OCI-LY7 (cell line): Measurements from ENCODE around the gene OTP. TPM values are rescaled to one million over a fixed set of nuclear protein-coding genes. Genes with fewer than 3 reads are reported as not detected.

Experiments used
- BruUV-seq: library from RNA; stranded (reverse); fragments of 400-500 nt; replicated peaks from 2 replicates; lab custom pipeline; 2021; lab: Mats Ljungman, UMichigan
- CTCF ChIA-PET: fragments of 300-600 bp; sonication (Branson Sonifier 250); formaldehyde crosslinking; loops from one replicate; lab custom pipeline; 2022; ENCODE audit warnings: antibody characterized with exemption; ENCODE audit not compliant: unreplicated experiment; lab: Charles Lee
- POLR2A ChIA-PET: fragments of 300-600 bp; sonication (Branson Sonifier 250); formaldehyde crosslinking; loops from one replicate; lab custom pipeline; 2022; ENCODE audit warnings: antibody characterized with exemption; lab: Charles Lee
- DNase-seq: peaks from one replicate; pipeline ENCODE4 v3.0.0-alpha.2; 2015; ENCODE audit warnings: low spot score
- H2AFZ ChIP-seq: fragments of 200-600 bp; sonication (generic), shearing (Covaris generic); 2 replicates; pipeline ENCODE4 v1.6.1; 2014; ENCODE audit warnings: mild to moderate bottlenecking, antibody characterized with exemption, low read length, moderate library complexity
- H3K27ac ChIP-seq: fragments of 200-600 bp; sonication (generic); 2 replicates; pipeline ENCODE4 v1.5.1; 2014; ENCODE audit warnings: mixed run types, low read depth, mild to moderate bottlenecking, moderate library complexity, low read length, inconsistent platforms; ENCODE audit not compliant: poor library complexity, severe bottlenecking
- H3K36me3 ChIP-seq: fragments of 200-600 bp; sonication (generic); 2 replicates; pipeline ENCODE4 v1.6.1; 2014; ENCODE audit warnings: mild to moderate bottlenecking, antibody characterized with exemption, low read length, moderate library complexity, mixed read lengths; ENCODE audit not compliant: insufficient read depth
- H3K4me1 ChIP-seq: fragments of 200-600 bp; sonication (generic); 2 replicates; pipeline ENCODE4 v1.5.1; 2014; ENCODE audit warnings: mild to moderate bottlenecking, low read length; ENCODE audit not compliant: insufficient read depth, poor library complexity, severe bottlenecking
- H3K4me2 ChIP-seq: fragments of 200-600 bp; sonication (generic); 2 replicates; pipeline ENCODE4 v1.6.1; 2014; ENCODE audit warnings: mild to moderate bottlenecking, low read length
- H3K4me3 ChIP-seq: fragments of 200-600 bp; sonication (generic); 2 replicates; pipeline ENCODE4 v1.5.1; 2014; ENCODE audit warnings: mild to moderate bottlenecking, low read depth, low read length; ENCODE audit not compliant: poor library complexity, severe bottlenecking
- H3K79me2 ChIP-seq: fragments of 200-600 bp; sonication (generic); 2 replicates; pipeline ENCODE4 v1.6.1; 2016; ENCODE audit warnings: low read depth, mild to moderate bottlenecking, low read length, moderate library complexity, mixed read lengths; ENCODE audit not compliant: insufficient read depth
- H3K9me2 ChIP-seq: fragments of 200-600 bp; sonication (generic); 2 replicates; pipeline ENCODE4 v1.6.1; 2016; ENCODE audit warnings: mild to moderate bottlenecking, low read length, mixed read lengths; ENCODE audit not compliant: insufficient read depth
- H3K9me3 ChIP-seq: fragments of 200-600 bp; sonication (generic); 2 replicates; pipeline ENCODE4 v1.6.1; 2014; ENCODE audit warnings: mild to moderate bottlenecking, mixed run types, low read length, mixed read lengths
- H4K20me1 ChIP-seq: fragments of 200-600 bp; sonication (generic); 2 replicates; pipeline ENCODE4 v1.6.1; 2014; ENCODE audit warnings: mild to moderate bottlenecking, antibody characterized with exemption, low read length, moderate library complexity, mixed read lengths; ENCODE audit not compliant: insufficient read depth
- CTCF ChIP-seq: fragments of 200-600 bp; sonication (generic); conservative IDR thresholded peaks from 2 replicates; pipeline ENCODE4 v1.5.1; 2014; ENCODE audit warnings: mild to moderate bottlenecking, antibody characterized with exemption, low read length, moderate library complexity, mixed read lengths
- EZH2phosphoT487 ChIP-seq: fragments of 200-600 bp; sonication (generic); IDR thresholded peaks from 2 replicates; pipeline ENCODE4 v1.6.1; 2018; ENCODE audit warnings: low read depth, borderline replicate concordance, mild to moderate bottlenecking, mixed run types, antibody characterized with exemption, low read length, moderate library complexity, mixed read lengths
- intact Hi-C: fragments of 100-400 bp; cut with micrococcal nuclease; formaldehyde crosslinking; loops from one replicate; pipeline ENCODE4 v1.10.0; 2022; ENCODE audit not compliant: unreplicated experiment
- total RNA-seq, 2 experiments: library from RNA; depleted of rRNA in 1 of 2; stranded (reverse); fragments of >200 nt in 1 of 2; shearing (Covaris generic) in 1 of 2; gene quantifications; 2 replicates each; pipeline ENCODE4 v1.2.3, GENCODE V29; 2014 to 2022

OTP gene
- total RNA-seq, 2 experiments from 2014 or later = not detected

GRCh38 chr5:77641397-77641943 lies 3.0 kb upstream of the OTP start:
- no peak for TF ChIP-seq CTCF
- TF ChIP-seq EZH2phosphoT487 = no peak
- no TSS peak for BruUV-seq
- H3K79me2 ChIP-seq = no peaks in the 10 kb centered on the region

GRCh38 chr5:77640589-77641396 lies 2.3 kb upstream of the OTP start:
- intact Hi-C loops = no loop called here
- Histone ChIP-seq H3K27ac (no peak overlapping the region), H3K36me3 (no peaks in the 10 kb centered on the region), H3K79me2 (no peaks in the 10 kb centered on the region), H2AFZ (no peak overlapping the region), H3K9me3 (no peaks in the 10 kb centered on the region), H3K4me1 (no peaks in the 10 kb centered on the region), H3K9me2 (no peaks in the 10 kb centered on the region), H4K20me1 (no peaks in the 10 kb centered on the region), H3K4me3 (no peak overlapping the region), H3K4me2 (no peak overlapping the region)
- no peak for DNase-seq
- CTCF ChIA-PET = no interaction called here
- POLR2A ChIA-PET = interaction anchor here (0.7 kb wide), 1 partner anchor 770 kb away, joined by 3 read pairs; no protein-coding TSS in a partner anchor
- no peak for TF ChIP-seq CTCF
- no peak for TF ChIP-seq EZH2phosphoT487
- BruUV-seq = no TSS peak

More at GRCh38 chr5:77641397-77641943, 3.0 kb upstream of the OTP start:
- CTCF ChIA-PET = no interaction called here
- H3K36me3 ChIP-seq = no peaks in the 10 kb centered on the region
- POLR2A ChIA-PET = interaction anchor here (0.7 kb wide), 1 partner anchor 771 kb away, joined by 3 read pairs; no protein-coding TSS in a partner anchor
- H3K4me1 ChIP-seq = no peaks in the 10 kb centered on the region
- no peaks in the 10 kb centered on the region for H3K9me2 ChIP-seq
- no peak for DNase-seq
- no peaks in the 10 kb centered on the region for H3K9me3 ChIP-seq
- no peak overlapping the region for H3K27ac ChIP-seq
- H4K20me1 ChIP-seq = no peaks in the 10 kb centered on the region
- no peak overlapping the region for H3K4me2 ChIP-seq
- H2AFZ ChIP-seq = no peak overlapping the region
- intact Hi-C loops = no loop called here
- H3K4me3 ChIP-seq = no peak overlapping the region
